H1 (cell line): ENCODE results near the gene TPD52L2. TPM values are rescaled to one million over a fixed set of nuclear protein-coding genes. Genes with fewer than 3 reads are reported as not detected.

Experiments used
- CTBP2 ChIP-seq: IDR thresholded peaks from 2 replicates; pipeline ENCODE4 v1.7.0; 2011; ENCODE audit warnings: borderline replicate concordance, mild to moderate bottlenecking, moderate library complexity, mixed read lengths, low read length; ENCODE audit not compliant: insufficient read depth, insufficient read length
- KDM5A ChIP-seq: fragments of 200-600 bp; IDR thresholded peaks from 2 replicates; pipeline ENCODE4 v1.7.1; 2012; ENCODE audit warnings: mild to moderate bottlenecking, low read length, inconsistent platforms, mixed read lengths
- SIN3A ChIP-seq, 2 experiments: IDR thresholded peaks in 1 of 2; conservative IDR thresholded peaks in 1 of 2; 2 replicates each; pipeline ENCODE4 v1.6.1; 2011 to 2012; ENCODE audit warnings: low read length in 2 of 2, improper control_type of control experiment in 1 of 2, low read depth in 1 of 2, mild to moderate bottlenecking in 1 of 2
- SP4 ChIP-seq: IDR thresholded peaks from 2 replicates; pipeline ENCODE4 v1.6.1; 2012; ENCODE audit warnings: low read length, inconsistent platforms
- ZNF274 ChIP-seq: IDR thresholded peaks from 2 replicates; pipeline ENCODE4 v1.7.0; 2012; ENCODE audit warnings: low read length, borderline replicate concordance; ENCODE audit errors: extremely low read depth
- polyA plus RNA-seq, 7 experiments: library from polyadenylated mRNA; depleted of rRNA in 3 of 7; stranded (reverse) in 5 of 7; unstranded in 2 of 7; fragments of >200 nt in 5 of 7; fragments of 200-250 nt in 2 of 7; gene quantifications; 1 replicate in 5 of 7; 2 replicates in 1 of 7; 4 replicates in 1 of 7; pipeline versions ENCODE4 v1.2.1 to v1.2.3, GENCODE V29; 2011 to 2013; ENCODE audit warnings: missing spikeins in 2 of 7, mixed read lengths in 2 of 7
- total RNA-seq: library from RNA; stranded (reverse); fragmentation: NEBNext Ultra II Directional; extraction: Animal tissue kit (Norgen Biotek cat#: 25700); gene quantifications from 2 replicates; pipeline ENCODE4 v1.2.1, GENCODE V29; 2021

The TPD52L2 gene
- total and polyA plus RNA-seq, 2 of the 8 experiments (the other 6 are each of a cell fraction or from before 2014, with no cell fraction given): 77.1 to 80.2 TPM

GRCh38 chr20:63885264-63886053, 20.4 kb downstream of the TPD52L2 start (continued):
- TF ChIP-seq SP4: no peak
- no peak for TF ChIP-seq KDM5A
- TF ChIP-seq ZNF274: no peak
- no peak for TF ChIP-seq SIN3A (conservative IDR thresholded peaks at IDR 0.05 in 1 of 2, IDR thresholded peaks at IDR 0.05 in 1 of 2; ENCODE audit: low read depth in 1 of 2, low read length in 2 of 2)
- TF ChIP-seq CTBP2: no peak
